MG63 (cell line): ENCODE measurements around the gene MOB1A. TPM values are rescaled to one million over a fixed set of nuclear protein-coding genes. Genes with fewer than 3 reads are reported as not detected.
A peak's percentile ranks its signal among the peaks of the same experiment; 100 is the strongest.

Experiments
- DNase-seq: peaks from one replicate; pipeline ENCODE4 v3.0.0-alpha.2; 2020
- H3K27me3 ChIP-seq: fragments of 250-450 bp; sonication (Bioruptor Pico); 2 replicates; pipeline ENCODE4 v1.5.1; 2020; ENCODE audit warnings: mild to moderate bottlenecking, moderate library complexity
- H3K36me3 ChIP-seq: fragments of 250-450 bp; sonication (Bioruptor Pico); 2 replicates; pipeline ENCODE4 v1.5.1; 2020; ENCODE audit warnings: mild to moderate bottlenecking, moderate library complexity
- H3K4me3 ChIP-seq: fragments of 250-450 bp; sonication (Bioruptor Pico); 2 replicates; pipeline ENCODE4 v1.5.1; 2020; ENCODE audit warnings: mild to moderate bottlenecking, moderate library complexity
- H3K9me3 ChIP-seq: fragments of 250-450 bp; sonication (Bioruptor Pico); 2 replicates; pipeline ENCODE4 v1.5.1; 2020; ENCODE audit warnings: mild to moderate bottlenecking, moderate library complexity
- total RNA-seq: library from RNA; depleted of rRNA; stranded (reverse); fragments of >200 nt; shearing (Covaris generic); gene quantifications from 2 replicates; pipeline ENCODE4 v1.2.3, GENCODE V29; 2014; ENCODE audit warnings: low replicate concordance

Gene MOB1A
- total RNA-seq, 1 experiment from 2014 or later: 95.6 TPM

- H3K9me3 ChIP-seq: no peaks in the 10 kb centered on the region
- peak overlapping the region; percentile 98 for H3K4me3 ChIP-seq
- DNase-seq: no peak
- no peaks in the 10 kb centered on the region for H3K27me3 ChIP-seq
- peaks cover 8% of the 10 kb centered on the region for H3K36me3 ChIP-seq
Measured at GRCh38 chr2:74179063-74179865, 585 bp upstream of the MOB1A start.

- H3K27me3 ChIP-seq: no peaks in the 10 kb centered on the region
Measured at GRCh38 chr2:74177696-74178095, 983 bp downstream of the MOB1A start.

GRCh38 chr2:74174909-74175308, 3.8 kb downstream of the MOB1A start:
- DNase-seq: no peak
- Histone ChIP-seq H3K27me3 (no peaks in the 10 kb centered on the region), H3K9me3 (no peaks in the 10 kb centered on the region), H3K4me3 (no peak overlapping the region), H3K36me3 (peaks cover 29% of the 10 kb centered on the region)

More at GRCh38 chr2:74177696-74178095, 983 bp downstream of the MOB1A start:
- Histone ChIP-seq H3K9me3 (no peaks in the 10 kb centered on the region), H3K4me3 (peak overlapping the region; percentile 98), H3K36me3 (peaks cover 10% of the 10 kb centered on the region)
- DNase-seq: no peak

DNA sequence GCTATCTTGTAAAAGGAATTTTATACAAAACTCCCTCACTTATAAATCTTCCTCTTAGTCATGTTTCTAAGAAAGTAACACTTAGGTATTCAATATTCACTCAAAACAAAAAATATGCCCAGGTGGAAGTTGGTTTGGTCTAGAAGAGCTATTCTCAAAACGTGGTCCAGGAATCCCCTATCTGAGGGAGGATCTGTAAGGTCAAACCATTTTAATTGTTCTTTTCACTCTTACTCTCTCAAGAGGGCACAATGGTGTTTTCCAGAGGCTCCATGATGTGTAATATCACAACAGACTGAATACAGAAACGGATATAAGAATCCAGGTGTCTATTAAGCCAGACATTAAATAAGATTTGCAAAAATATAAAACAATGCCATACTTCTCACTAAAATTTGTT, 9.9 kb downstream of the MOB1A start:
- peaks cover 80% of the 10 kb centered on the region for H3K36me3 ChIP-seq
- no peak overlapping the region for H3K4me3 ChIP-seq
- DNase-seq: no peak
- peaks cover 9% of the 10 kb centered on the region; the same call in 1 of the 2 replicates for H3K9me3 ChIP-seq
- no peaks in the 10 kb centered on the region for H3K27me3 ChIP-seq

GRCh38 chr2:74164761-74165160, 13.9 kb downstream of the MOB1A start:
- Histone ChIP-seq H3K36me3 (peaks cover 90% of the 10 kb centered on the region), H3K4me3 (no peak overlapping the region), H3K27me3 (no peaks in the 10 kb centered on the region), H3K9me3 (peaks cover 9% of the 10 kb centered on the region; the same call in 1 of the 2 replicates)
- DNase-seq: no peak

DNA sequence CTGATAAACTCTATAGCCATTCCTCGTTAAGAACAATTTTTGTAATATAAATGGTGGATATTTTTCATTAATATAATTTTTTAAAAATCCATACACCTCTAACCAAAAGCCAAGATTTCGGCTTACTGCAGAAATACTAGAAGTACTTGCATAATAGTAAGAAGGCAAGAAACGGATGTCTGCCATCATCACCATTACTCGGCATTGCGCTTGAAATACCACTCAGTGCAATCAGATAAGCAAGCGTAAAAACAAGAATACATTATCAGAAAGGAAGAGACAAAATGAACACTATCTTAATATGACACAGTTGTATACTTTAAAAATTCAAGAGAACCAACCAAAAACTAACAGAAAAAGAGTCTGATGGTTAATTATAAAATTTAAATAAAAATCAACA, 15.7 kb downstream of the MOB1A start:
- Histone ChIP-seq H3K4me3 (no peak overlapping the region), H3K9me3 (peaks cover 9% of the 10 kb centered on the region; the same call in 1 of the 2 replicates), H3K27me3 (no peaks in the 10 kb centered on the region), H3K36me3 (peaks cover 90% of the 10 kb centered on the region)
- no peak for DNase-seq

GRCh38 chr2:74155830-74156229, 22.8 kb downstream of the MOB1A start:
- DNase-seq: no peak
- Histone ChIP-seq H3K36me3 (peaks cover 68% of the 10 kb centered on the region), H3K9me3 (no peaks in the 10 kb centered on the region), H3K4me3 (no peak overlapping the region), H3K27me3 (no peaks in the 10 kb centered on the region)

- H3K9me3 ChIP-seq: no peaks in the 10 kb centered on the region
- peaks cover 56% of the 10 kb centered on the region for H3K36me3 ChIP-seq
- no peaks in the 10 kb centered on the region for H3K27me3 ChIP-seq
- no peak for DNase-seq
- no peak overlapping the region for H3K4me3 ChIP-seq
Measured at GRCh38 chr2:74152954-74153353, 25.7 kb downstream of the MOB1A start.

DNA sequence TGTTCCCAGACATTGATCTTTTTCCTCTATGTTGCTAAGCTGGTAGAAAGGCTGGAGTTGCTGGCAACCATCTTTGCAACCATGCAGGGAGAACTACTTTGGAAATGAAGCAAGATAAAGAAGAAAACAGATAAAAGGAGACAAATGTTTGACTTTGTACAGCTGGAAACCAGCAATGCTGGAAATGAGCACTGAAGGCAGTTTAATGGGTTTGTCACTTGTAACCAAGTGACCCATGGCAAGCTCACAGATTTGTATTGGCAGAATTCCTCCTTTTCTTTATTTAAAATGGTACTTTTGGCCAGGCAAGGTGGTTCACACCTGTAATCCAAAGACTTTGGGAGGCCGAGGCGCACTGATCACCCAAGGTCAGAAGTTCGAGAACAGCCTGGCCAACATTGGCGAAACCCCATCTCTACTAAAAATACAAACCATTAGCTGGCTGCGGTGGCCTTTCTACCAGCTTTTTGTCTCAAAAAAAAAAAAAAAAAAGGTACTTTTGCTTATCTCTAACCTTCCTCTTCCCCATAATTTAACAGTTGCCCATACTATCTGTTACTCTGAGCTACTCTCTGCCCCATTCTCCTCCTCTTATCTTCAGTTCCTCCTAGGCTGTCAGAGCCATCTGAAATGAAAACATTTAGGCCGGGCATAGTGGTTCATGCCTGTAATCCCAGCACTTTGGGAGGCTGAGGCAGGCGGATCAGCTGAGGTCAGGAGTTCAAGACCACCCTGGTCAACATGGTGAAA, 28.9 kb downstream of the MOB1A start:
- Histone ChIP-seq H3K4me3 (no peak overlapping the region), H3K36me3 (peaks cover 37% of the 10 kb centered on the region), H3K27me3 (no peaks in the 10 kb centered on the region), H3K9me3 (no peaks in the 10 kb centered on the region)
- no peak for DNase-seq

DNA sequence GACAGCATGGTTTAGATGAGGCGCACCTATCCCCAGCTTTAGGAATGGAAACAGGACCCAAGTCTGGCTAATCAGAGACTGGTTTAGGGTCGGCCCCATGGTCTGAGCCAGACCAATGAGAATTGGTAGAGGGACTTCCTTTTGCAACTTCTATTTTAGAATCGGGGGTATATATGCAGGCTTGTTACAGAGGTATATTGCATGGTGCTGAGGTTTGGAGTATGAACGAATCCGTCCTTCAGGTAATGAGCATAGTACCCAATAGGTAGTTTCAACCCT, 29.5 kb downstream of the MOB1A start:
- no peaks in the 10 kb centered on the region for H3K27me3 ChIP-seq
- peaks cover 33% of the 10 kb centered on the region for H3K36me3 ChIP-seq
- H3K9me3 ChIP-seq: no peaks in the 10 kb centered on the region
- DNase-seq: no peak
- peak overlapping the region; percentile 81 for H3K4me3 ChIP-seq

DNA sequence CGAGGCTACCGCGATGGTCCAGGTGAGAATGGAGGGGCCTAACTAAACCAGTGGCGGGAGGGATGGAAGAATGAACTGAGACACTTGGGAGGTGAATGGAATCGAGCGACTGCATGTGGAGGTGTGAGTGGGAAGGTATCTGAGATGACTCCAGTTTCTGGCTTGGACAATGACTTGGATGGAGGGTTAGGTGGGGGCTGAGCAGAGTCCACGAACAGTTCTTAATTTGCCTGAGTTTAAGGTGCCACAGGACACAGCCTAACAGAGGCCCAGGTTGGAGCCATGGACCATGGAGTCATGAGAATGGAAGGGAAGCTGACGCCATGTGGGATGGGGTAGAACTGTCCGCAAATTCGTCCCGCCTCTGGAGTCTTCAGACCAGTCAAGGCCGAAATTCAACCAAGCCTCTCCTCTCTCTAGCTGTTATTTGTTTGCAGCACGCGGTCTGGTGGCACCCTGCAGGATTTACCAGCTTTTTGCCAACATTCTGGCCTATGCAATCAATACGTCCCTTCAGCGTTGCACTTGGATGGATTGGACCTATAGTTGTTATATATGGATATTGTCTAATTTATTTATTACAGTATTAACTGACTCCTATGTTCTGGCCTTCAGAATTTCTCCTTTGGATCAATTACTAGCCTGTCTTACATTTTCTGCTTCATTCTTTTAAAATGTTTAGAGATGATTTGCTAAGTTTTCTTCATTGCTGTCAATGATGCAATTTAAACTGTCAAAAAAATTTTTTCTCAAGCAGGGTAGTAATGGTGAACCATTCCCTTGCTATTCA, 30.0 kb downstream of the MOB1A start:
- Histone ChIP-seq H3K4me3 (peak overlapping the region; percentile 81), H3K36me3 (peaks cover 30% of the 10 kb centered on the region), H3K9me3 (no peaks in the 10 kb centered on the region), H3K27me3 (no peaks in the 10 kb centered on the region)
- peak; percentile 29 for DNase-seq

- Histone ChIP-seq H3K27me3 (no peaks in the 10 kb centered on the region), H3K9me3 (no peaks in the 10 kb centered on the region), H3K4me3 (peak within 1 kb of the TSS; percentile 81), H3K36me3 (peaks cover 24% of the 10 kb centered on the region)
- peak; percentile 94 for DNase-seq
Measured at GRCh38 chr2:74147727-74148456, 30.8 kb downstream of the MOB1A start, which contains the start of gene BOLA3. Gene BOLA3, minus strand, starts transcription at chr2:74147912. Its CDS starts 38 bp downstream, at chr2:74147874.

DNA sequence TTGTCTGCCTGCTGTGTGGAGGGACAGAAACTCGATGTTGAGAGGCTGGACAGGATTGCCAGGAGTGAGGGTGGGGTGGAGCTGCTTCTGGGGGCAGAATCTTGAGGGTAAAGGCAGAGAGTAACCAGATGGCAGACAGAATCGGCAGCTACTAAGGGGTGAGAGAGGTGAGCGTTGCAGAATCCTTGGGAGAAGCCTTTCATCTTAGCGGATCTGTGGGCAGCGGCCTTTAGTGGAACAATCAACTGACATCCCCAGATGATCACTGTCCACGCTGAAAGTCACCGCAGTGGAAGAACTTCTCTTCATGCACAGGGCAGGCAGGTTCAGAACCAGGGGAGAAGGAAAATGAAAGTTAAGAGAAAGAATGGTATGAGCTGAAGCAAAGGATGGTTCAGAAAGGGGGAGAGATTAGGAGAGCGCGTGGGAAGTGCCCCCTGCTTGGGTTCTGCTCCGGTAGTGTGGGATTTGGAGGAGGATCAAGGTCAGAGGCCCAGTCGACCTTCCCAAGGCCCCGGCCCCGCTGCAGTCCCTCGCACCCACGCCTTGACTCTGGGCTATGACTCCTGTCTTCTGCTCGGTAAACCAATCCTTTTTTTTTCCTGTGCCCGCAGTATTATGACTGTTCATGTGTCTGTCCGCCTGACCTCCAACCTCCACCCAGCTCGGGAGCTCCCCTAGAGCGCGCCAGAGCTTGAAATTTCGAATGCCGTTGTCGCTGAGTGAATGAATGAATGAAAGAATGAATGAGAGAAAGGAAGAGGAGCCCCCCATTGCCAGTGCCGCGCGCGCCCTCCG, 31.6 kb downstream of the MOB1A start:
- Histone ChIP-seq H3K9me3 (no peaks in the 10 kb centered on the region), H3K4me3 (peak overlapping the region; percentile 81)
- DNase-seq: peak; percentile 27

GRCh38 chr2:74142340-74142739, 36.3 kb downstream of the MOB1A start:
- Histone ChIP-seq H3K9me3 (no peaks in the 10 kb centered on the region), H3K4me3 (no peak overlapping the region), H3K36me3 (peaks cover 19% of the 10 kb centered on the region), H3K27me3 (no peaks in the 10 kb centered on the region)
- peak; percentile 18 for DNase-seq

More for the DNA sequence above, 31.6 kb downstream of the MOB1A start:
- H3K27me3 ChIP-seq: no peaks in the 10 kb centered on the region
- peaks cover 25% of the 10 kb centered on the region for H3K36me3 ChIP-seq

DNA sequence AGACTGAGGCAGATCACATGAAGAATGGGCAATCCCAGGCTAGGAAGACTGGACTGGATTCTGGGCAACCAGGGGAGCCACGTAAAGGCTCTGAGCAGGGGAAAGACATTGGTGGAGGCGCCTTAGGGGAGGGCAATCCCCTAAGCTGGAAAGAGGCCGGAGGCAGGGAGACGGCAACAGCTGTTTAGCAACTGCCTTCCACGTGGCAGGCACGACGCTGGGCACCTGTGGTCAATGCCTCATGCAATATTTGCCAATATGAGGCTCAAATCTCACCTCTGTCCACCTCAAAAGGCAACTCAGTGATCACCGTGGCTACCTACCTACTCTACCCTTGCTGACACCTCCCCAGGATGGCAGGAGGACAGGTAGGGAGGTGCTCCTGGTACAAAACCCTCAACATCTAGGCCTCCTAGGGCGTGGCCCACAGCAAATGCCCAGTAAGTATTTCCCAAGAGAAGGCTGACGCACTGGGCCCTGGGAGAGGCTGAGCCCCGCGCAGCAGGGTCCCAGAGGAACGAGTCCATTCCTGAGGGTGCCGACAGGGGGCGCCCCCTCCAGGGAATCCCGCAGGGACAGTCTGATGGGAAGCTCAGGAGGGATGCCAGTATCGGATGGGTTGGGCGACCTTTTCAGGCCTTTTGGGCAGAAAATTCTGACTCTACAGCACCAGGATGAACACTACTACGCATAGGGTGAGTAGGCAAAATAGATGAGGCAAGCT, 39.9 kb downstream of the MOB1A start:
- Histone ChIP-seq H3K27me3 (no peaks in the 10 kb centered on the region), H3K36me3 (peaks cover 28% of the 10 kb centered on the region), H3K9me3 (no peaks in the 10 kb centered on the region), H3K4me3 (no peak overlapping the region)
- DNase-seq: no peak
